DND-41 (cell line): ENCODE measurements around the gene UIMC1.

Experiments
- CTCF ChIP-seq: IDR thresholded peaks from 2 replicates; pipeline ENCODE4 v1.5.1; 2012; ENCODE audit warnings: borderline replicate concordance, low read length, moderate library complexity, mild to moderate bottlenecking; ENCODE audit not compliant: poor library complexity, severe bottlenecking; ENCODE audit errors: extremely low read depth
- EZH2 ChIP-seq: IDR thresholded peaks from 3 replicates; pipeline ENCODE4 v1.6.1; 2012; ENCODE audit warnings: borderline replicate concordance, low read depth, mild to moderate bottlenecking, moderate library complexity, low read length, inconsistent platforms; ENCODE audit not compliant: severe bottlenecking

GRCh38 chr5:176857216-176857893 is 149.2 kb downstream of the UIMC1 start:
- TF ChIP-seq CTCF: no peak
- no peak for TF ChIP-seq EZH2
